C4-2B (cell line): ENCODE measurements around the gene GPR153.

Experiments
- H3K27ac ChIP-seq: fragments of 450-650 bp; 2 replicates; pipeline ENCODE4 v1.5.1; 2017
- CTCF ChIP-seq: fragments of 450-650 bp; conservative IDR thresholded peaks from 2 replicates; pipeline ENCODE4 v1.5.1; 2017; ENCODE audit warnings: mild to moderate bottlenecking
- ZFX ChIP-seq: fragments of 450-650 bp; IDR thresholded peaks from 2 replicates; pipeline ENCODE4 v1.6.1; 2017

GPR153 gene

GRCh38 chr1:6248161-6248776 is 12.6 kb downstream of the GPR153 start:
- TF ChIP-seq CTCF (no peak), ZFX (no peak)
- no peak overlapping the region for H3K27ac ChIP-seq

GRCh38 chr1:6247651-6248050 is 13.2 kb downstream of the GPR153 start:
- TF ChIP-seq CTCF (no peak), ZFX (no peak)
- no peak overlapping the region for H3K27ac ChIP-seq

GRCh38 chr1:6246497-6247467 is 14.1 kb downstream of the GPR153 start:
- H3K27ac ChIP-seq = no peak overlapping the region
- TF ChIP-seq ZFX = no peak
- TF ChIP-seq CTCF = peak; percentile 96

GRCh38 chr1:6245869-6246496 is 14.9 kb downstream of the GPR153 start:
- TF ChIP-seq ZFX (no peak), CTCF (no peak)

GRCh38 chr1:6245086-6245868 is 15.6 kb downstream of the GPR153 start:
- peak; percentile 84 for TF ChIP-seq CTCF
- no peak for TF ChIP-seq ZFX
- no peak overlapping the region for H3K27ac ChIP-seq

More at GRCh38 chr1:6245869-6246496, 14.9 kb downstream of the GPR153 start:
- H3K27ac ChIP-seq = no peak overlapping the region

GRCh38 chr1:6244401-6245049 is 16.4 kb downstream of the GPR153 start:
- TF ChIP-seq CTCF (no peak), ZFX (no peak)
- H3K27ac ChIP-seq = no peak overlapping the region
